Suppressor macrophage treated with lipopolysaccharide for 4 hours (primary cell): ENCODE data around the gene DDTL.
"Not testable (repeated sequence)": the region's sequence is repeated elsewhere in the genome, so short reads cannot be mapped to it uniquely, and the experiment has no call there.

Experiments used
- DNase-seq: peaks from one replicate; pipeline ENCODE4 v3.0.0-alpha.2; 2020

DDTL gene

DNA sequence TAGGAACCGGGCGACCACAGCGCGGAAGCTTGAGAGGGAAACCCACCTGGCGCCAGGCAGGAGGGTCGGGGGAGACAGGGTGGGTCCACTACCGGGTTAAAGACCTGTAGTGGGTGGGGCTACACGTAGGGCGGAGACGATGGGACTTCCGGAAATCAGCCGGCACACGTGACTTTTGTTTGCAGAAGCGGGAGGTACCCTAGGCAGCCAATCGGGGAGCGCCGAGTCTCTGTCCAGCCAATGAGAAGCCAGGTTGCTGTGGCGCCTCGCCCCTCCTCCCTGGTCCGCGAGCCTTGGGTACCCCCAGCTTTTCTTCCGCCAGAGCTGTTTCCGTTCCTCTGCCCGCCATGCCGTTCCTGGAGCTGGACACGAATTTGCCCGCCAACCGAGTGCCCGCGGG lies at the start of gene DDTL:
Gene DDTL (plus strand): TSS at position 321 of the 400 bp plus-strand sequence. CDS start 27 bp downstream, at position 348.
- not testable (repeated sequence) for DNase-seq

GRCh38 chr22:23920267-23920611 lies 46.4 kb upstream of the DDTL start:
- DNase-seq, result not testable (repeated sequence)

DNA sequence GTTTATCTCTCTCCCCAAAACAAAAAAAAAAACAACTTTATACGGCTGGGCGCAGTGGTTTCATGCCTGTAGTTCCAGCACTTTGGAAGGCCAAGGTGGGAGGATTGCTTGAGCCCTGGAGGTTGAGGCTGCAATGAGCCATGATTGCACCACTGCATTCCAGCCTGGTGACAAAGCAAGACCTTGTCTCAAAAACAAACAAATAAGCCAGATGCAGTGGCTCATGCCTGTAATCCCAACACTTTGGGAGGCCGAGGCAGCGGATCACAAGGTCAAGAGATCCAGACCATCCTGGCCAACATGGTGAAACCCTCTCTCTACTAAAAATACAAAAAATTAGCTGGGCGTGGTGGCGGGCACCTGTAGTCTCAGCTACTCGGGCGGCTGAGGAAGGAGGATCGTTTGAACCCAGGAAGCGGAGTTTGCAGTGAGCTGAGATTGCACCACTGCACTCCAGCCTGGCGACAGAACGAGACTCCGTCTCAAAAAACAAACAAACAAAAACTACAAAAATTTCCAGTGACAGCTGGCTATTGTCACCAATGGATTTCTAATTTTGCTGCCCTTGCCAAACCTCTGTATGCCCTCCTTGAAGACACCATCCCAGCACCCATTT lies 45.0 kb upstream of the DDTL start:
- not testable (repeated sequence) for DNase-seq

DNA sequence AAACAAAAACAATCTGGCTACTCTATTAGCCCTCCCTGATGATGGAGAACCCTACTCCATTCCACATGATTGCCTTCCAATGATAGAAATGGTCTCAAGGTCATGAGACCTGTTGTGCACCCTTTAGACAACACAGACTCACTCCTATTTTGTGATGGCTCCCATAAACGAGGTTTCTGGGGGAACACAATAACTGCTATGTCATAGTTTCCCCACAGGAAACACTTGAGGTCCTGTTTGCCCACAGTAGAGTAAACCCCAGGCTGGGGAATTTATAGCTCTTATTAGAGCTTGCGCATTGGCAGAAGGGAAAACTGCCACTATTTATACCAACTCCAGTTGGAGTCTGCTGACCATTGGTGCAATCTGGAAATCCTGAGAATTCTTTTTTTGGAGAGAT lies 43.8 kb upstream of the DDTL start:
- no peak for DNase-seq

DNA sequence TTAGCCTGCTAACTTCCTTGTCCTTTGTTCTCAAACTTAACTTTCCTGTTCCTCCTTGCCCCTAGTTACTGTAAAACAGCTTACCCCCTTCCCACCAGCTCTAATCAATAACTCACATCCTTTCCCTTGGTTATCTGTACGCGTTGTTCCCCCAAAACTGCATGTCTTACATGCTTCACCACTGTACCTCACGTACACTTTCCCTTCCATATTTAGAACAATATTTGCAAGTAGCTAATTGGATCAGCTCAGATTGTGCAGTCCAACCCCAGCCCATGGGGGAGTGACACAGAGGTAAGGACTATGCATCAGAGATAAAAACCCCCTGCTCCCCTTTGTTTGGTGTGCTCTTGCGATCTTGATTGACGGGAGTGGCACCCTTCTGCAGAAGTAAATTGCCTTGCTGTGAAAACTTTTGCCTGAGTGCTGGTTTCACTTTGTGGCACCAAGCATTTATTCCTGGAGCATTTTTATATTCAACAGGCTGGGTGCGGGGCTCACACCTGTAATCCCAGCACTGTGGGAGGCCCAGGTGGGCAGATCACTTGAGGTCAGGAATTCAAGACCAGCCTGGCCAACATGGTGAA lies 41.6 kb upstream of the DDTL start:
- no peak for DNase-seq

- DNase-seq, result no peak
These were observed 40.1 kb upstream of the DDTL start for GRCh38 chr22:23926561-23926960.

GRCh38 chr22:23938328-23939016 lies 28.2 kb upstream of the DDTL start:
- no peak for DNase-seq

- no peak for DNase-seq
These were observed 27.7 kb upstream of the DDTL start for GRCh38 chr22:23939017-23939357.

GRCh38 chr22:23940166-23940565 lies 26.5 kb upstream of the DDTL start:
- not testable (repeated sequence) for DNase-seq

- DNase-seq, result not testable (repeated sequence)
These were observed 19.3 kb upstream of the DDTL start for GRCh38 chr22:23947391-23947790.

GRCh38 chr22:23949764-23950163 lies 16.9 kb upstream of the DDTL start:
- DNase-seq, result not testable (repeated sequence)

DNA sequence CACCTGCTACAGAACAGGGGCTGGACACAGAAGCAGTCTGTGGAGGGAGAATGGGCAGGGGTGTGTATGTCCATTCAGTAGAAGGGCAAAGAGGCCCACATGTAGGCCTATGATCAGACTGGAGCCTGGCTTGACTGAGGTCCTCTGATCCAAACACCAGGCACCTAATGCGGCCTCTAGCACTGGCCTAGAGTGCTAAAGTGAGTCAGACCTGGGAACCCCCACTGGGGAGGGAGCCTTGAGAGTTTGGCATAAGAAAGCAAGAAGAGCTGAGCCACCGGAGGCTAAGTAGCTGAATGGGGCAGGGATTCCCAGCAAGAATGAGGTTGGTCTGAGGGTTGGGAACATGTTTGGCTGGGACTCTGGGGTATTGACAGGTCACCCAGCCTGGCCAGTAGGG lies 15.3 kb upstream of the DDTL start:
- DNase-seq, result peak; percentile 6

- DNase-seq, result not testable (repeated sequence)
These were observed 13.8 kb upstream of the DDTL start for GRCh38 chr22:23952794-23953405.

DNA sequence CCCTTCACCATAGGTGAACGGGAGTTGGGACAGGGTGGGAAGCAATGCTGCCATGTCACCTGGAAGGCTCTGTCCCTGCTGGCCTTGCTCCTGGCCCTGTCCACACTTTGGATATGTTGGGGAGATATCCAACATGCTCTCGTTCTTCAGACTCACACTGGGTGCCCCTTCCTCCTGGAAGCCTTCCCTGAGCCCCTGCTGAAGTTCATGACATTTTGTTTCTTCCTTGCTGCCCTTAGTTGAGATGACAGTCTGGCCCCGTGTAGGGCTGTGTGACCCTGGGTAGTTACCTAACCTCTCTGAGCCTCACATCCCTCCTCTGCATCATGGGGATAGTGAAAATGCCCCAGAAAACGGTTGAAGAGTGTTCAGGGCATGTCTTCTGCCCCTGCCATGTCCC lies 13.2 kb upstream of the DDTL start:
- not testable (repeated sequence) for DNase-seq

DNA sequence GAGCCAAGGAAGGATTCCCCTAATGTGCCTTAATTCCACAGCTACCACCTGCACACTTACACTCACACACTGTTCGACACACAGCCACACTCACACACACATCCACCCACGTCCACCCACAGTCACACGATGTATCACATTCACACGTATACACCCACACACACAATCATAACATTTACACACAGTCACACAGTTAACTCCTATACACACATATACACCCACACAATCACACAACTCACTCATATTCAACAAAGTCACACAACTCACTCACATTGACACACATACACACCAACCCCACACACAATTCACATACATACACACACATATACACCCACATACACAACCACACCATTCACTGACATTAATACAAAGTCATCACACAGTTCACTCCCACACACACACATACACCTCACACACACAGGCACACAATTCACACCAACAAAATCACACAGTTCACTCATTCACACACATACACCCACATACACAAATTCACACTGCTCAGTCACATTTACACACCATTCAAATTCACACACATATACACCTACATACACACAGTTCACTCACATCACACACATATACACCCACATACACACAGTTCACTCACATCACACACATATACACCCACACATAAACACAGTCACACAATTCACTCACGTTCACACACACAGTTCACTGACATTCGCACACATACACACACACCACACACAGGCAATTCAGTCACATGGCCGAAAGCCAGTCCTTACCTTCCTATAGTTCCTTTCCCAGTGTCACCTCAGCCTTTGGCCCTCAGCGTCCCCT lies 12.3 kb upstream of the DDTL start:
- not testable (repeated sequence) for DNase-seq

- not testable (repeated sequence) for DNase-seq
These were observed 11.7 kb upstream of the DDTL start for GRCh38 chr22:23954991-23955305.

GRCh38 chr22:23955886-23956285 lies 10.8 kb upstream of the DDTL start:
- not testable (repeated sequence) for DNase-seq

- DNase-seq, result peak; percentile 82
These were observed 10.3 kb upstream of the DDTL start for GRCh38 chr22:23956301-23956900.

DNA sequence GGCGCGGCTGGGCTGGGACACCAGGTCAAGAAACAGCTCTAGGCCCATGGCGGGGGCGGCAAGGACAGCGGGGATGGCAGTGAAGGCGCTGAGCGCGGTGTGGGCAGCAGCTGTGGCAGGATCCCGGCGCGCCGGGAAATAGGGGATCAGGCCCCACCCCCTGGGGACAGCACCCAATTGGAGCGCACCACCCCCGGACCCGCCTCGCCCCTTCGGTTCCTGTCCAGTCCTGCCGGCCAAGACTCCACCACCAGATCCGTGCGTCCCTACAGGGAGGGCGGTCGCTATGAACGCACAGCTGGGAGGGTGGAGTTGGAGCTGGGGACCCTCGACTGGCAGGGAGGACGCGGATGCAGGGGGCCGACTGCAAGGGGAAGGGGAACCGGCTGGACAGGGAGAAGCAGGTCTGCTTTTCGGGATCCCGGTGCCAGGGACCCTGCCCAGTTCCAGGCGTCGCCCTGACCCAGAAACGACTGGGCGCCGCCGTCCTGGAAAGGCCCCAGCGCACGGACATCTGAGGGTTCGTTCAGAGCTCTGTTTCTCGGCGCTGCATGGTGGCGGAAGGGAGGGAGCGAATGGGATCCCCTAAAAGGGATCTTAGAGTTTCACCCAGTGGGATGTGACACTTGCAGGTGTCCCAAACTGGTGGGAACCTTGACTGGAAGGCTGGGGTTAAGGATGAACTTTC lies 5.5 kb upstream of the DDTL start, which contains the start of gene GSTT2B:
Gene GSTT2B (minus strand): TSS at position 112 of the 688 bp plus-strand sequence. CDS start 64 bp downstream, at position 48.
- not testable (repeated sequence) for DNase-seq

- DNase-seq, result not testable (repeated sequence)
These were observed 594 bp upstream of the DDTL start for GRCh38 chr22:23966094-23966493.

DNA sequence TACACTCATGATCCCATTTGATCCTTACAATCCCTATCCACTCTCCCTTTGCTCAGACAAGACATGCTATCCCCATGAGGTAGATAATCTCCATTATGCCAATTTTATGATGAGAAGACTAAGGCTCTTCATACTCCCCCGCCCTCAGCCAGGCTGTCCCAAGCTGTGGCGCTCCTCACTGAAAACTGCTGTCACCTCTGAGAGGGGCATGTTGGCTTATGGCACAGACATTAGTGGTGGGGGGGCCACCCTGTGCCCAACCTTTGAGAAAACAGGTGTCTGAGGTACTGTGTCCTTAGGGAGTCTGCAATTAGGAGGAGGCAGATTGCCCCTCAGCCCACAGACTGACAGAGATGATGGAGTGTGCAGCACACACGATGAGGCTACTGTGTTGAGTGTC lies 2.4 kb downstream of the DDTL start:
- DNase-seq, result no peak

DNA sequence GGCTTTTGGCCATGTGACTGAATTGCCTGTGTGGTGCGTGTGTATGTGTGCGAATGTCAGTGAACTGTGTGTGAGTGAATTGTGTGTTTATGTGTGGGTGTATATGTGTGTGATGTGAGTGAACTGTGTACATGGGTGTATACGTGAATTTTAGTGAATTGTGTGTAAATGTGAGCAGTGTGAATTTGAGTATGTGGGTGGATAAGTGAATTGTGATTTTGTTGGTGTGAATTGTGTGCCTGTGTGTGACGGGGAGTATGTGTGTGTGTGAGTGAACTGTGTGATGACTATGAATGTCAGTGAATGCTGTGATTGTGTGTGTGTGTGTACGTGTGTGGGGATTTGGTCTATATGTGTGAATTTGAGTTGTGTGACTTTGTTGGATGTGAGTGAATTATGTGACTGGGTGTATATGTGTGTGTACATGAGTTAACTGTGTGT lies 3.5 kb downstream of the DDTL start:
- DNase-seq, result no peak
